HPDE6-E6E7 (cell line): ENCODE results near the gene MEIOSIN.
"Not testable (repeated sequence)": the region's sequence is repeated elsewhere in the genome, so short reads cannot be mapped to it uniquely, and the experiment has no call there.

ENCODE experiments used
- DNase-seq: peaks from one replicate; pipeline ENCODE4 v3.0.0; 2011; ENCODE audit warnings: missing footprints; ENCODE audit errors: extremely low spot score

Gene MEIOSIN

GRCh38 chr19:45798995-45799517, 65.8 kb downstream of the MEIOSIN start:
- DNase-seq, result no peak

GRCh38 chr19:45799541-45799940, 66.3 kb downstream of the MEIOSIN start:
- not testable (repeated sequence) for DNase-seq

GRCh38 chr19:45800070-45800553, 66.9 kb downstream of the MEIOSIN start:
- no peak for DNase-seq

- DNase-seq, result no peak
Measured at GRCh38 chr19:45801603-45802175, 68.5 kb downstream of the MEIOSIN start.

- DNase-seq, result no peak
Measured at GRCh38 chr19:45804140-45804958, 71.1 kb downstream of the MEIOSIN start.

- DNase-seq, result no peak
Measured at GRCh38 chr19:45804959-45805230, 71.7 kb downstream of the MEIOSIN start.

- DNase-seq, result no peak
Measured at GRCh38 chr19:45805719-45806118, 72.5 kb downstream of the MEIOSIN start.

GRCh38 chr19:45809643-45810159, 76.5 kb downstream of the MEIOSIN start:
- DNase-seq, result no peak

GRCh38 chr19:45812297-45812696, 79.1 kb downstream of the MEIOSIN start:
- DNase-seq, result no peak
